Panc1 (cell line): ENCODE data around the gene PLEKHD1. TPM values are rescaled to one million over a fixed set of nuclear protein-coding genes. Genes with fewer than 3 reads are reported as not detected.

Experiments
- ATAC-seq: fragments of 200-7000 bp; cut with Tn5 transposase; 2 replicates; pipeline ENCODE4 v1.9.1; 2020; ENCODE audit warnings: mild to moderate bottlenecking, moderate library complexity
- BruUV-seq: library from RNA; stranded (reverse); fragments of 400-500 nt; replicated peaks from 2 replicates; lab custom pipeline; 2021; lab: Mats Ljungman, UMichigan
- CTCF ChIA-PET: fragments of 300-600 bp; sonication (Branson Sonifier 250); formaldehyde crosslinking; loops from one replicate; lab custom pipeline; 2022; ENCODE audit warnings: antibody characterized with exemption; lab: Charles Lee
- POLR2A ChIA-PET: fragments of 300-600 bp; sonication (Branson Sonifier 250); formaldehyde crosslinking; loops from one replicate; lab custom pipeline; 2022; ENCODE audit warnings: antibody characterized with exemption; lab: Charles Lee
- DNase-seq: peaks from one replicate; pipeline ENCODE4 v3.0.0-alpha.2; 2010; ENCODE audit warnings: low read depth, low spot score
- H3K27ac ChIP-seq: 2 replicates; pipeline ENCODE4 v1.5.1; 2011; ENCODE audit warnings: mild to moderate bottlenecking, low read length, inconsistent platforms
- H3K27me3 ChIP-seq: fragments of 200-500 bp; sonication (Bioruptor generic); 2 replicates; pipeline ENCODE4 v1.6.0; 2014; ENCODE audit warnings: low read length, inconsistent platforms; ENCODE audit not compliant: control insufficient read depth, insufficient read depth
- H3K36me3 ChIP-seq: fragments of 200-500 bp; sonication (Bioruptor generic); 2 replicates; pipeline ENCODE4 v1.5.1; 2014; ENCODE audit warnings: inconsistent platforms, mild to moderate bottlenecking, low read length, moderate library complexity; ENCODE audit not compliant: control insufficient read depth, insufficient read depth
- H3K4me1 ChIP-seq: 2 replicates; pipeline ENCODE4 v1.5.1; 2011; ENCODE audit warnings: inconsistent platforms, mild to moderate bottlenecking, low read length, moderate library complexity; ENCODE audit not compliant: control insufficient read depth, insufficient read depth
- H3K4me3 ChIP-seq, 2 experiments: 2 replicates each; pipeline ENCODE4 v1.5.1; 2011 to 2012; ENCODE audit warnings: low read depth in 2 of 2, low read length in 2 of 2, mild to moderate bottlenecking in 2 of 2, inconsistent platforms in 1 of 2, moderate library complexity in 1 of 2
- H3K9me3 ChIP-seq: fragments of 200-500 bp; sonication (Bioruptor generic); 2 replicates; pipeline ENCODE4 v1.5.1; 2014; ENCODE audit warnings: low read depth, mild to moderate bottlenecking, inconsistent platforms, low read length, moderate library complexity; ENCODE audit not compliant: control insufficient read depth, insufficient read depth
- CTCF ChIP-seq: fragments of 450-650 bp; IDR thresholded peaks from 2 replicates; pipeline ENCODE4 v1.5.1; 2017; ENCODE audit warnings: mild to moderate bottlenecking
- POLR2AphosphoS5 ChIP-seq: IDR thresholded peaks from 2 replicates; pipeline ENCODE4 v1.6.1; 2012; ENCODE audit warnings: mild to moderate bottlenecking, low read depth, low read length, moderate library complexity
- REST ChIP-seq, 2 experiments: IDR thresholded peaks; 2 replicates each; pipeline ENCODE4 v1.6.1; 2011 to 2012; ENCODE audit warnings: low read depth in 2 of 2, control low read depth in 1 of 2, low read length in 1 of 2, mild to moderate bottlenecking in 1 of 2, moderate library complexity in 1 of 2; ENCODE audit not compliant: insufficient read depth in 1 of 2
- SIN3A ChIP-seq: IDR thresholded peaks from 2 replicates; pipeline ENCODE4 v1.6.1; 2012; ENCODE audit warnings: low read depth, mild to moderate bottlenecking, low read length, moderate library complexity, borderline replicate concordance; ENCODE audit not compliant: insufficient read depth
- TCF7L2 ChIP-seq: IDR thresholded peaks from 2 replicates; pipeline ENCODE4 v1.6.1; 2011; ENCODE audit warnings: mild to moderate bottlenecking, low read depth, low read length, inconsistent platforms
- in situ Hi-C: cut with HindIII; loops from 2 replicates; pipeline ENCODE4 v1.10.0; 2016; ENCODE audit warnings: low sequenced_read_pairs, low pct_unique_long_range_greater_than_20kb
- intact Hi-C: fragments of 100-400 bp; cut with micrococcal nuclease; formaldehyde crosslinking; loops from one replicate; pipeline ENCODE4 v1.10.0; 2022; ENCODE audit not compliant: unreplicated experiment
- total RNA-seq: library from RNA; stranded (reverse); gene quantifications from one replicate; pipeline ENCODE4 v1.2.1, GENCODE V29; 2021; ENCODE audit not compliant: unreplicated experiment

Gene PLEKHD1
- total RNA-seq, 1 experiment from 2014 or later: 0.08 TPM

GRCh38 chr14:69539631-69540410 is 55.3 kb downstream of the PLEKHD1 start:
- Histone ChIP-seq H3K36me3 (no peaks in the 10 kb centered on the region), H3K4me1 (no peaks in the 10 kb centered on the region), H3K9me3 (no peaks in the 10 kb centered on the region), H3K27me3 (no peaks in the 10 kb centered on the region; the same call in 1 of the 2 replicates), H3K27ac (no peak overlapping the region), H3K4me3 (no peak overlapping the region)
- DNase-seq (no peak), ATAC-seq (no peak)
- ChIA-PET CTCF (no interaction called here), POLR2A (no interaction called here)
- no peak for TF ChIP-seq POLR2AphosphoS5
- in situ Hi-C loops: no loop called here
- intact Hi-C loops: loop anchor here (5.0 kb wide), 1 partner anchor 32 kb away; the partner anchor contains the start of gene CCDC177
- BruUV-seq: no TSS peak

- H3K27me3 ChIP-seq: no peaks in the 10 kb centered on the region; the same call in 1 of the 2 replicates
- intact Hi-C loops (no loop called here), in situ Hi-C loops (no loop called here)
- no peaks in the 10 kb centered on the region for H3K9me3 ChIP-seq
- ATAC-seq (no peak), DNase-seq (no peak)
- ChIA-PET CTCF (no interaction called here), POLR2A (no interaction called here)
- no peaks in the 10 kb centered on the region for H3K36me3 ChIP-seq
- no peaks in the 10 kb centered on the region for H3K4me1 ChIP-seq
- BruUV-seq: no TSS peak
- no peak for TF ChIP-seq CTCF
- TF ChIP-seq POLR2AphosphoS5: no peak
- TF ChIP-seq TCF7L2: no peak
- TF ChIP-seq REST (IDR thresholded peaks at IDR 0.05; ENCODE audit: insufficient read depth in 1 of 2, low read depth in 2 of 2, low read length in 1 of 2): no peak
- no peak for TF ChIP-seq SIN3A
- H3K4me3 ChIP-seq: no peak overlapping the region
- no peak overlapping the region for H3K27ac ChIP-seq
These were observed 56.3 kb downstream of the PLEKHD1 start for GRCh38 chr14:69540654-69541335.
